D721Med (cell line): ENCODE data around the gene TXNDC15.
"Not testable (repeated sequence)": the region's sequence is repeated elsewhere in the genome, so short reads cannot be mapped to it uniquely, and the experiment has no call there.

ENCODE experiments used
- DNase-seq: peaks from one replicate; pipeline ENCODE4 v3.0.0; 2011; ENCODE audit warnings: low spot score; ENCODE audit not compliant: insufficient read length
- FAIRE-seq: peaks from 2 replicates; lab custom pipeline; 2011; peaks lifted over from hg19 to GRCh38; lab: Jason Lieb, UNC
- TF ChIP-seq, protein P1 (sequence below): IDR thresholded peaks from 2 replicates; pipeline ENCODE4 v1.5.1; 2012; ENCODE audit warnings: mild to moderate bottlenecking, control low read depth; ENCODE audit not compliant: insufficient read depth; ENCODE audit errors: missing control alignments

TXNDC15 gene

DNA sequence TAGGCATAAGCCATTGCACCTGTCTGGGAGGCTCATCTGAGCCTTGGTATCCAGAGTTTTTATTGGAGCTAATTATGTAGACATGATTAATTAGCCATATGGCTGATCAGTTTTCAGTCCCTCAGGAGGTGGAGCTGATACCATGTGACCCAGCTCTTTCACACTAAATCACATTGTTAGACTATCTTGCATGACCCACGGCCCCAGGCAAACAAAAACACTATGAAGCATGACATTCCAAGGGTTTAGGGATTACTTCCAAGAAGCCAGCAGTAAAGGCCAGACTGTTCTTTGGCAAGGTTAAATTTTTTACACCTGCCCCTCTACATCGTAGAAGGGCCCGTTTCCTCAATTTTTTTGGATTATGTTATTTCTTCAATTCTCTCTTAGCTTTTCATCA is 33.4 kb upstream of the TXNDC15 start:
- TF ChIP-seq, protein P1, sequence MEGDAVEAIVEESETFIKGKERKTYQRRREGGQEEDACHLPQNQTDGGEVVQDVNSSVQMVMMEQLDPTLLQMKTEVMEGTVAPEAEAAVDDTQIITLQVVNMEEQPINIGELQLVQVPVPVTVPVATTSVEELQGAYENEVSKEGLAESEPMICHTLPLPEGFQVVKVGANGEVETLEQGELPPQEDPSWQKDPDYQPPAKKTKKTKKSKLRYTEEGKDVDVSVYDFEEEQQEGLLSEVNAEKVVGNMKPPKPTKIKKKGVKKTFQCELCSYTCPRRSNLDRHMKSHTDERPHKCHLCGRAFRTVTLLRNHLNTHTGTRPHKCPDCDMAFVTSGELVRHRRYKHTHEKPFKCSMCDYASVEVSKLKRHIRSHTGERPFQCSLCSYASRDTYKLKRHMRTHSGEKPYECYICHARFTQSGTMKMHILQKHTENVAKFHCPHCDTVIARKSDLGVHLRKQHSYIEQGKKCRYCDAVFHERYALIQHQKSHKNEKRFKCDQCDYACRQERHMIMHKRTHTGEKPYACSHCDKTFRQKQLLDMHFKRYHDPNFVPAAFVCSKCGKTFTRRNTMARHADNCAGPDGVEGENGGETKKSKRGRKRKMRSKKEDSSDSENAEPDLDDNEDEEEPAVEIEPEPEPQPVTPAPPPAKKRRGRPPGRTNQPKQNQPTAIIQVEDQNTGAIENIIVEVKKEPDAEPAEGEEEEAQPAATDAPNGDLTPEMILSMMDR: no peak
- FAIRE-seq (no peak), DNase-seq (no peak)

DNA sequence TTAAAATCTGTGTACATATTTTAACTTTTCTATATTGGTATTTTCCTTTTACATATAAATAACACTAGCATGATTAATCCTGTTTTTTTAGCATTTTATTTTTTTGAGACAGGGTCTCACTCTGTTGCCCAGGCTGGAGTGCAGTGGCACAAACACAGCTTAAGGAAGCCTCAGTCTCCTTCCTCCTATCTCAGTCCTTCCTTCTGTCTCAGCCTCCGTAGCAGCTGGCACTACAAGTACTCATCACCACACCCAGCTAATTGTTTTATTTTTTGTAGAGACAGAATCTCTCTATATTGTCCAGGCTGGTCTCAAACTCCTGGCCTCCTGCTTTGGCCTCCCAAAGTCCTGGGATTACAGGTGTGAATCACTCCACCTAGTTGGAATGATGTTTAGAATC is 29.9 kb upstream of the TXNDC15 start:
- DNase-seq: no peak
- TF ChIP-seq, protein P1: no peak
- no peak for FAIRE-seq

DNA sequence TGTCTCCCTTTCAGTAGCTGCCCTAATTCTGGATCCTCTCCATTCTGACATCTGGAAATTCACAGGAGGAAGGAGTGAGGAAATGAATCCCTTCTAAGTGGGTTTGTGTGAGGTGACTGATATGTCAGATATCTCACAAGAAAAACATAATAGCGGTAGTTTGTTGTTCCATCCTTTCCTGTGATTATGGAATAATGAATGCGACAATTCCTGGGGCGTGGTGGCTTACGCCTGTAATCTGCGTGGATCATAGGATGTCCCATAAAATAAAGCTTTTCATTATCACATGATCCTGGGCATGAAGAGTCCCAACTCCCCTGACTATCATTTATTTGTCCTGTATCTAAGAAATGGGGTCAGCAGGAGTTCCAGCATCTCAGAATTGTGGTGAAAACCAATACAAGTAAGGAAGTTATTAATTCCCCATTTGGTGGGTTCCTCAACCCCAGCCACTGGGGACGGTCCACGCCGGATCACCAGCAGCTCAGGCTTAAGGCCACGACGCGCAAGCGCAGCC is 28.8 kb upstream of the TXNDC15 start:
- DNase-seq (peak; percentile 68), FAIRE-seq (no peak)
- TF ChIP-seq, protein P1: no peak

DNA sequence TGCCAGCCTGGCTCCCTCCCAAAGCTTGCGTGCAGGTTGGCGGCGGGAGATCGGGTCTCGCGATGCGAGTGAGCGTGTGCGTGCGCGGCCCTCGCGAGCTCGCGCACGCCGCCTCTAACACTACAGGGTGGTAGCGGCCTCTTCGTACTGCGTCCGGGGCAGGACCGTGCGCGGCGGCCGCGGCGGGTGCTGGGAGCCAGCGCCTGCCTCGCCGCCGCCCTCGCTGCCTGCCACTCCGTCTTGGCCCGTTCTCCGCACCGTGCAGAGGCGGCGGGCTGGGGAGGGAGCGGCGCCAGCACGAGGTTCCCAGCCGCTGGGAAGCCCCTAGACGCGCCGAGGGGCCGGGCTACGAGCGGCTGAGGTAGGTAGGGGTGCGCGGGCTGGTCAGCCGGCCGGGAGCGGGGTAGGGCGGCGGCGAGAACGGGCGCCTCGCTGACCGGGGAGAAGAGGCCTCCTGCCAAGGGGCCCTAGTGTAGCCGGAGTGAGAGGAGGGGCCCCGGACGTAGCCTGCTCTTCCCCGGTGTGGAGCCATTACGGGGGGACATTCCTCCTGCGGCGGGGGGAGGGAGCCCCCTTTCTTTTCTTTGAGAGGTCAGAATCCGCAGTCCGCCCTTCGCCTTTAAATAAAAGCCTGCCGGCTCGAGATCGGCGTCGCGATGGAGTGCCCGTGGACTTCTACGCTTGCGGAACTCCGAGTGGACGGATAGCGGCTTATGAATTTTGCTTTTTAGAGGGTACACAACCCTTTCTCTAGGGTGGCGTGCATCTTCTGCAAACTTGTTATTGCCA is 28.1 kb upstream of the TXNDC15 start, which contains the start of gene C5orf24:
Gene C5orf24, plus strand, starts transcription at position 117 of the 789 bp plus-strand sequence. CDS start 8,933 bp downstream, outside the sequence.
- TF ChIP-seq, protein P1: no peak
- no peak for DNase-seq
- FAIRE-seq: no peak

DNA sequence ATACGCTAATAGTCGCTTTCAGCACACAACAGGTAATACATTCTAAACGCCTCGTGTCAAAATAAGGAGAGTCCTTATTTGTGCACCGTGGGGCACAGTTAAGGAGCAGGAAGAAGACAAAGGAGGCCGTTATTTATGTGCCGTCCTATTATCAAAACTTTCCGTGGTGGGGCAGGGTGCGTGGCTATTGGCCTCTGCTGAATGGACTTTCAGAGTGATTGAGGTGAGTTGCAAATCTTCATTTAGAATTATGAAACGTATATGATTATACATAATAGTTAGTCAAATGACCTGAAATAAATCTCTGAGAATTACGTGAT is 27.6 kb upstream of the TXNDC15 start:
- no peak for DNase-seq
- TF ChIP-seq, protein P1: no peak

DNA sequence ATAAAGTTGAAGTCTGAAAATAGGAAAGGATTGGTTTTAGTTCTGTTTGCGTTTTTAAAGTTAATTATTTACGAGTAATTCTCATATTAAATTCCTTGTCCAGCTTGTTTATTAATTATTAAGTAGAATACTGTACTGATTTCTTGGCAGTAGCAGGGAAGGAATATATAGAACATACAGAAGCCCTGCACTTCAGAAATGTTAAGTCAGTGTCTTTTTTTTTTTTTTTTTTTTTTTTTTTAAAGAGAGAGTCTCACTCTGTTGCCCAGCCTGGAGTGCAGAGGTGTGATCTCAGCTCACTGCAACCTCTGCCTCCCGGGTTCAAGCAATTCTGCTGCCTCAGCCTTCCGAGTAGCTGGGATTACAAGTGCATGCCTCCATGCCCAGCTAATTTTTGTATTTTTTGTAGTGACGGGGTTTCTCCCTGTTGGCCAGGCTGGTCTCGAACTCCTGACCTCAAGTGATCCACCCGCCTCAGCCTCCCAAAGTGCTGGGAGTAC is 24.7 kb upstream of the TXNDC15 start:
- DNase-seq, FAIRE-seq: not testable (repeated sequence)

More for the DNA sequence above, 27.6 kb upstream of the TXNDC15 start:
- no peak for FAIRE-seq

DNA sequence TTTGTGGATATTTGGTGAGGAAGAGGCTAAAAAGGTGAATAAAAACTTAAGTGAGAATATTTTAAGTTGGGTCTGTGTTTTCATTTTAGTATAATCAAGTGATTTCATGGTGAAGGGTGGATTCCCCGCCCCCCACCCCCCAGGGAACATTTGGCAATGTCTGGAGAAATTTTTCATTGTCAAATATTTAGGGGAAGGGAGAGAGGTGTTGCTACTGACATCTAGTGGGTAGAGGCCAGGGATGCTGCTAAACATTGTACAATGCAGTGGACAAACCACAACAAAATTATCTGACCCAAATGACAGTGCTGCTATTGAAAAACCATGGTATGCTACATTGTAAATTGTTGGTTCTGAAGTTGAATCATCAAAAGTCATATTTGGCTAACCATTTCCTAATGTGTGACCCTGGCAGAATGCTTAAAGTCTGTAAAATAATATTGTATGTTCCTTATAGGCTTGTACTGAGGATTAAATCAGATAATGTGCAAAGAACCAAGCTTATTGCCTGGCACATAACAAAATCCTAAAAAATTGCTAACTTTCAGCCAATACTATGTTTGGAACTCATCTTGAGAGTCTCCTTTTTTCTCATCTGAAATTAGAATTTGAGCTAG is 22.8 kb upstream of the TXNDC15 start:
- DNase-seq: no peak
- TF ChIP-seq, protein P1: peak; percentile 40
- no peak for FAIRE-seq

DNA sequence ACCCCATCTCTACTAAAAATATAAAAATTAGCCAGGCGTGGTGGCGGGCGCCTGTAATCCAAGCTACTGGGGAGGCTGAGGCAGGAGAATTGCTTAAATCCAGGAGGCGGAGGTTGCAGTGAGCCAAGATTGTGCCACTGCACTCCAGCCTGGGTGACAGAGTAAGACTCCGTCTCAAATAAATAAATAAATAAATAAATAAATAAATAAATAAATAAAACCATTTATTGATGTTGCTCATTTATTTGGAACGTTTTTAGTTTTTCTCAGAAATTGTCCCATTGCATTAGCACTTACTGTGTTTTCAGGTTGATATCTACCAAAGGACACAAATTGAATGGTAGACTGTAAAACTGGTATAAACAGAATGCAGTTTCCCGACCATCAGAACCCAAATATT is 17.7 kb upstream of the TXNDC15 start:
- FAIRE-seq: peak; percentile 16
- not testable (repeated sequence) for DNase-seq
